Measurements from ENCODE around the gene UHRF1. TPM values are rescaled to one million over a fixed set of nuclear protein-coding genes. Genes with fewer than 3 reads are reported as not detected.
"Not testable (repeated sequence)": the region's sequence is repeated elsewhere in the genome, so short reads cannot be mapped to it uniquely, and the experiment has no call there.

Gene UHRF1
- total RNA-seq, 1 donor from 2014 or later = 223 TPM

DNA sequence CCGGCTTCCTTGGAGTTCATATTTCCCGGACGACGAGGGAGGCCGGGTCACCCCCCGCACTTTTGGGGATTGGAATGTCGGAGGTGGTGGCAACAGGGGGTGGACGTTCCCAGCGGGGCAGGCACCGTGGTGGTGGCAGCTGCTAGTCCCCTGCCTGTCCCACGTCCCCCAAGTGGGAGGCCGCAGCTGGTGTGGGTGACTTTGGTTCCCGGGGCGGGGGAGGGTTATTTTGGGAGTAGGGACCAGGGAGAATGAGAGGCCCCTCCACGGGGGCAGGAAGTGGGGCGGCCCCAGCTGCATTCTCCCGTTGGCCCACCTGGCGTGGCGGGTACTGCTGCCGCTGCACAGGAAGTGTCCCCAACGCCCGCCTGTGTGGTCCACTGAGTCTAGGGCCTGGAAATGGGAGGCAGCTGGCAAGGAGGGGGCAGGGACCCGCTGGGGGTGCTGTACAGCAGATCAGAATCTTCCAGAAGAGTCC is 30.8 kb upstream of the UHRF1 start:
- H3K27ac Mint-ChIP-seq (ENCODE audit: unreplicated experiment) = no peak overlapping the region
- no peak for DNase-seq (ENCODE audit: low read depth, low spot score)
- H3K4me1 Mint-ChIP-seq = no peaks in the 10 kb centered on the region
- H3K4me3 Mint-ChIP-seq = no peak overlapping the region
- H3K9me3 Mint-ChIP-seq = no peaks in the 10 kb centered on the region
- H3K27me3 Mint-ChIP-seq (ENCODE audit: low read depth) = no peaks in the 10 kb centered on the region
- H3K36me3 Mint-ChIP-seq (ENCODE audit: low read depth) = no peaks in the 10 kb centered on the region
- no peak for TF ChIP-seq CTCF (conservative IDR thresholded peaks at IDR 0.05)

GRCh38 chr19:4879041-4879440 is 30.3 kb upstream of the UHRF1 start:
- no peak for DNase-seq (ENCODE audit: low read depth, low spot score)
- Mint-ChIP-seq H3K27ac (ENCODE audit: unreplicated experiment) (no peak overlapping the region), H3K4me3 (no peak overlapping the region), H3K9me3 (no peaks in the 10 kb centered on the region), H3K4me1 (no peaks in the 10 kb centered on the region), H3K27me3 (ENCODE audit: low read depth) (no peaks in the 10 kb centered on the region), H3K36me3 (ENCODE audit: low read depth) (no peaks in the 10 kb centered on the region)
- TF ChIP-seq CTCF (conservative IDR thresholded peaks at IDR 0.05) = no peak

GRCh38 chr19:4882874-4883273 is 26.4 kb upstream of the UHRF1 start:
- H3K27ac Mint-ChIP-seq (ENCODE audit: unreplicated experiment); H3K36me3 Mint-ChIP-seq (ENCODE audit: low read depth): not testable (repeated sequence)

GRCh38 chr19:4884993-4885392 is 24.3 kb upstream of the UHRF1 start:
- not testable (repeated sequence) for H3K36me3 Mint-ChIP-seq (ENCODE audit: low read depth); H3K4me3 Mint-ChIP-seq; DNase-seq (ENCODE audit: low read depth, low spot score); H3K9me3 Mint-ChIP-seq; H3K27ac Mint-ChIP-seq (ENCODE audit: unreplicated experiment); H3K27me3 Mint-ChIP-seq (ENCODE audit: low read depth); H3K4me1 Mint-ChIP-seq

More at GRCh38 chr19:4882874-4883273, 26.4 kb upstream of the UHRF1 start:
- not testable (repeated sequence) for DNase-seq (ENCODE audit: low read depth, low spot score); H3K27me3 Mint-ChIP-seq (ENCODE audit: low read depth); H3K4me3 Mint-ChIP-seq; H3K9me3 Mint-ChIP-seq; H3K4me1 Mint-ChIP-seq

DNA sequence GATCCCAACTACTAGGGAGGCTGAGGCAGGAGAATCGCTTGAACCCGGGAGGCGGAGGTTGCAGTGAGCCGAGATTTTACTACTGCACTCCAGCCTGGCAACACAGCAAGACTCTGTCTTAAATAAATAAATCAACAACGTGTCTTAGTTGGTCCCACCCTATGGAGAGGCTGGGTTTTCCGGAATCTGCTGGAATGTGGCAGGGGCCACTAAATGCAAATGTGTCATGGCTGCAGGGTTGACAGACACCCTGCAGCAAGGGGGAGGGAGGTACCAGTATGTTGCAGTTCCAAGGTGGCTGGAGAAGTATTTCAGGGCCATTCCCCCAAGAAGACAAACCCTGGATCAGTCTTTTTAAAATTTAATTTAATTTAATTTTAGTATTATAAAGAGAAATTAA is 21.5 kb upstream of the UHRF1 start:
- H3K36me3 Mint-ChIP-seq (ENCODE audit: low read depth); H3K27me3 Mint-ChIP-seq (ENCODE audit: low read depth); H3K9me3 Mint-ChIP-seq; H3K4me3 Mint-ChIP-seq; H3K4me1 Mint-ChIP-seq; DNase-seq (ENCODE audit: low read depth, low spot score); H3K27ac Mint-ChIP-seq (ENCODE audit: unreplicated experiment): not testable (repeated sequence)

DNA sequence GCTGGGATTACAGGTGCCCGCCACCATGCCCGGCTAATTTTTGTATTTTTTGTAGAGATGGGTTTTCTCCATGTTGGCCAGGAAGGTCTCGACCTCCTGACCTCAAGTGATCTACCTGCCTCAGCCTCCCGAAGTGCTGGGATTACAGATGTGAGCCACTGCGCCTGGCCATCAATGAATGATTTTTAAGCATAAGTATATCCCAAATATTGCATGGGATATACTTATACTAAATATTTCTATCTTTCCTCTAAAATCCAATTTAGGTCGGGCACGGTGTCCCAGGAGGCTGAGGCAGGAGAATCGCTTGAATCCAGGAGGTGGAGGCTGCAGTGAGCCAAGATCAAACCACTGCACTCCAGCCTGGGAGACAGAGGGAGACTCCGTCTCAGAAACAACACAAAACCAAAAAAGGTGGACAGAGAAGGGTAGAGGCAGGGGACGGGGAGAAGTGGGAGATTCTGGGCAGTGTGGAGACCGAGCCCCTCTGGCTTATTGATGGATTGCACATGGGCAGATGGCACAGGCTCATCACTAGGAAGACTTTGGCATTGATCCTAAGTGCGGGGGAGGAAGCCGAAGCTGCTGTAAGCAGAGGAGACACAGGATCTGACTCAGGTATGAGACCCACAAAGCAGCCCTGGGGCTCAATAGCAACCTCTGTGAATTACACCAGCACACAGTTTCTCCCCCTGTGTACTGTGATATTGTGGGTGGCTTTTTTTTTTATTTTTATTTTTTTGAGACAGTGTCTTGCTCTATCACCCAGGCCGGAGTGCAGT is 20.1 kb upstream of the UHRF1 start:
- Mint-ChIP-seq H3K27ac (ENCODE audit: unreplicated experiment) (no peak overlapping the region), H3K4me3 (no peak overlapping the region), H3K36me3 (ENCODE audit: low read depth) (no peaks in the 10 kb centered on the region)

More for the DNA sequence above, 20.1 kb upstream of the UHRF1 start:
- no peaks in the 10 kb centered on the region for H3K27me3 Mint-ChIP-seq (ENCODE audit: low read depth)
- no peak for DNase-seq (ENCODE audit: low read depth, low spot score)
- H3K9me3 Mint-ChIP-seq = no peaks in the 10 kb centered on the region
- no peak for TF ChIP-seq CTCF (conservative IDR thresholded peaks at IDR 0.05)
- no peaks in the 10 kb centered on the region for H3K4me1 Mint-ChIP-seq

Measured in neural crest cell (in vitro differentiated cells).